HG02884 (cell line): ENCODE measurements around the gene YBX1.
"Not testable (repeated sequence)": the region's sequence is repeated elsewhere in the genome, so short reads cannot be mapped to it uniquely, and the experiment has no call there.

Experiments
- ATAC-seq: cut with Tn5 transposase; IDR thresholded peaks from one replicate; pipeline ENCODE4 v1.9.1; 2021; ENCODE audit warnings: mild to moderate bottlenecking, moderate library complexity; ENCODE audit not compliant: unreplicated experiment

The YBX1 gene

GRCh38 chr1:42686418-42686817 lies 4.2 kb downstream of the YBX1 start:
- ATAC-seq, result no peak

- no peak for ATAC-seq
Observed at GRCh38 chr1:42689912-42690311, 7.7 kb downstream of the YBX1 start.

DNA sequence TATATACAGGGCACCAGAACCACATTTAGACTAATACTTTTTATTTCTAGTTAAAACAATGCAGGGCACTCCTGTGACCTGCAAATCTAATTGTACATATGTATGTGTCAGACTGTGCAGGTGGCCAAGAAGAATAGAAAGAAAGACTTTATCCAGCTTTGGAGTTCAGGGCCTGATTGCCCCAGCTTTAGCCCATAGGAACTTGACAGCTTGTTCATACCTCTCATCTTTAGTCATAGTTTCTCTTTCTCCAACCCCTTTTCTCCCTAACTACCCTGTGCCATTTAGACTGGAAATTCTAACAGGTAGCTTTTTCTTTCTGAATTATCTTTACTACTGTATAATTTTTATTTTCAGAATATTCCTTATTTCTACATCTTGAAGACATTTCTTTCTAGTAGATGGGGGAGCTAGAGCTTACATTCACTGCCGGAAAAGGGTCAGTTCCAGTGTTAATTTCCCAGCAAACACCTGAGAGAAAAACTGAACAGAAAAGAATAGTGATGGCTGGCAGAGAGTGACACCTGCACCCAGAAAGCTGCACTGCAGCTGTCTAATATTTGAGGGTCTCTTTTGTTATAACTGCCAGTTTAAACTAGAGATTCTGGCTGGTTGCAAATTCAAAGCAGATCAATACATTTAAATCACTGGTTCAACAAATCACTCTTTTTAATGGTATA lies 8.4 kb downstream of the YBX1 start:
- ATAC-seq, result no peak

DNA sequence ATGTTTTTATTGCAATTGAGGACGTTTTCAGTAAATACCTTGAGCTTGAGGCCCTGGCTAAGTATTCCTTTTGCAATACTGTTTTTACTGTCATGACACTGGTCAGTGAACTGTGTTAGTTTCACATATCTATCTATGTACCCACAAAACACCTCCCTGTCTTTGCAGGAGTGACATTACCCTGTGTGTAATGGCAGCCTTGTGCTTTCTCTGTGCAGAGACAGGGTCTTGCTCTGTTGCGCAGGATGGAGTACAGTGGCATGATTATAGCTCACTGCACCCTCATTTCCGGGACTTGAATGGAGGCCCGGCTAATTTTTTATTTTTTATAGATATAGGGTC lies 8.9 kb downstream of the YBX1 start:
- no peak for ATAC-seq

GRCh38 chr1:42692461-42692860 lies 10.2 kb downstream of the YBX1 start:
- no peak for ATAC-seq

DNA sequence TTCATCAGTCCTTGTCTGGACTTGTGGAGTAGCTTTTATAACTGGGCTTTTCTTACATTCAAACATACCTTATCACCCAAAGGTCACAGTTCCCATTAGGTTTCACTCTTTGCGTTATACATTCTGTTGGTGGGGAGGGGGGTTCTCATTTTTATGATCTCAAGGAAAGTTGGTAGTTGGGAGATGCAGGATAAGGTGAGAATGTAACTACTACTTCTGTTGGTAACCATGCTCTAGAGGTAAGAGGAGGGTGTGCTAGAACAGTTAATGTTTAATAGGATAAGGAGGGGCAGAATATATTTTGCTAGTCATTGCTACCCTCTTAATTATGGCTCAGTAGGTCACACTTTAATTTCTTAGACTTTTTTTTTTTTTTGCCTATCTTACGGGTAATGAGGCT lies 10.7 kb downstream of the YBX1 start:
- no peak for ATAC-seq

DNA sequence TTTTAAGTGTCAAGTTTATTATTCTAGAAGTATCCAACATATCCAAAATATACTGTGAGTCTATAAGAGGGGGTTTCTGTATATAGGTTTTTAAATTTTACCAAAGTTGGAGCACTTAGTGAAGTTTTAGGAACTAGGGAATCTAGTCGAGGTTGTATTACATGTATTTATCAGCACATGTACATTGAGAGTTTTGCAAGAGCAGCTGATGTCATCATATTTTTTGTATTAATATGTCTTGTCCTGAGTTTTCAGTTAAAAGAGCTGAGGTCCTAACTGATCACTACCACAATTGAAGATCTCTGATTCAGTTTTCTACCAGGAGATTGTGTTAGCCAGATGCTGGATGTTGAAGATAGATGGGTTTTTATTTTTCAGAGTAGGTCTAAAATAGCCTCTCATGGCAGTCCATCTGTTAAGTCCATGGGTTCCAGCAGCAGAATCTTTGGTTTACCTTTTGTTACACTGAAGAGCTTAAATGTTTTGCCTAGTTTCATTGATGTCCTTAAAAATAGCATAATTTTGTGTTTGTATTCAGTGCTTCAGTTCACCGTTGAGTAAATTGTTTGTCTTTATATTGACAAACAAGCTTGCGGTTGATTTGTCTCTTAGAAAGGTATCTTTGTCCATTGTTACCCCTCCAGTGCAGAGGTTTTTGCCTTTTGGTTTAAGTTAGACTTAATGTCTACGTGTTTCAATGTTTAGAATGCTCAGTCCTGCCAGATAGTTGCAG lies 16.0 kb downstream of the YBX1 start:
- ATAC-seq, result no peak

DNA sequence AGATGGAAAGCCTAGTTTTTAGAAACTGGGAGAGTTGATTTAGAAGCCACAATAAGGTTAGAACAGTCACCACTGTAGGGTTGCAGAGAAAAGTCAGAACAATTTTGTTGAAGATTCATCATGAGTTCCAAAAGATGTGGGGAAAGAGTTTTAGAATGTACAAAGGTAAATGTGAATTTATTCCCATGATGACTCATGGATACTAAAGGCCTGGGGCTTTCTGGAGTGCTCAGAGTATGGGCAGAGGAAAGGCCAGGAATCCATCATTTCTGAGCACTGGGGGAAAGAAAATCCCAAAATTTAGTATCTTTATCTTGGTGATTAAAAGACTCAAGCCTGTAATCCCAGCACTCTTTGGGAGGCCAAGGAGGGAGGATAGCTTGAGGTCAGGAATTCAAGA lies 17.8 kb downstream of the YBX1 start:
- no peak for ATAC-seq

GRCh38 chr1:42703888-42704464 lies 21.8 kb downstream of the YBX1 start:
- ATAC-seq, result no peak

- ATAC-seq, result not testable (repeated sequence)
Observed at GRCh38 chr1:42712808-42713207, 30.6 kb downstream of the YBX1 start.

DNA sequence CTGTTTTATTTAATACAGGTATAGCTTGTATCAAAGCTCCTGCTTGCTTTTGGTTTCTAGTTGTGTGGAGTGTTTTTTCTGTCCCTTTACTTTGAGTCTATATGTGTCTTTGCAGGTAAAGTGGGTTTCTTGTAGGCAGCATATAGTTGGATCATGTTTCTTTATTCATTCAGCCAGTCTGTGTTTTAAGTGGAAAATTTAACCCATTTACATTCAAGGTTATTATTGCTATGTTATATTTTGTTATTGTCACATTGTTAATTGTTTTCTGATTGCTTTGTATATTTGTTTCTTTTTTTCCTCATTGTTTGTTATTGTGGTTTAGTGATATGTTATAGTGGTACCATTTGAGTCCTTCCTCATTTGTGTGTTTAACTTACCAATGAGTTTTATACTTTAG lies 31.1 kb downstream of the YBX1 start:
- no peak for ATAC-seq

GRCh38 chr1:42714441-42714840 lies 32.2 kb downstream of the YBX1 start:
- ATAC-seq, result not testable (repeated sequence)

GRCh38 chr1:42720868-42721267 lies 38.6 kb downstream of the YBX1 start:
- no peak for ATAC-seq

DNA sequence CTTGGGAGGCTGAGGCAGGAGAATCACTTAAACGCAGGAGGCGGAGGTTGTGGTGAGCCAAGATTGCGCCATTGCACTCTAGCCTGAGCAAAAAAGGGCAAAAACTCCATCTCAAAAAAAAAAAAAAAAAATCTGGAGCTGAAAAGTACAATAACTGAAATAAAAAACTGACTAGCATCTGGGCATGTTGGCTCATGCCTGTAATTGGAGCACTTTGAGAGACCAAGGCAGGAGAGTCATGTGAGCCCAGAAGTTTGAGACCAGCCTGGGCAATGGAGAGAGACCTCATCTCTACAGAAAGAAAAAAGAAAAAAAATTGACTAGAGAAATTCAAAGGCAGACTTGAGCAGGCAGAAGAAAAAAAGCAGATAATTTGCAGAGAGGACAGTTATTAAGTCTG lies 39.7 kb downstream of the YBX1 start:
- ATAC-seq, result no peak

DNA sequence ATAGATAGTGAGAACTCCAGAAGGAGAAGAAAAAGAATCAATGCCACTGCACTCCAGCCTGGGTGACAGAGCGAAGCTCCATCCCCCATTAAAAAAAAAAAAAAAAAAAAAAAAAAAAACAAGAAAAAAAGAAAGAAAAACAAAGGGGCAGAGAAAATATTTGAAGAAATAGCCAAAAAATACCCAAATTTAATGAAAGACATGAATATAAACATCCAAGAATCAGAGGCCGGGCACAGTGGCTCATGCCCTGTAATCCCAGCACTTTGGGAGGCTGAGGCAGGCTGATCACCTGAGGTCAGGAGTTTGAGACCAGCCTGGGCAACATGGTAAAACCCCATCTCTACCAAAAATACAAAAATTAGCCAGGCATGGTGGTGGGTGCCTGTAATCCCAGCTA lies 40.2 kb downstream of the YBX1 start:
- not testable (repeated sequence) for ATAC-seq

DNA sequence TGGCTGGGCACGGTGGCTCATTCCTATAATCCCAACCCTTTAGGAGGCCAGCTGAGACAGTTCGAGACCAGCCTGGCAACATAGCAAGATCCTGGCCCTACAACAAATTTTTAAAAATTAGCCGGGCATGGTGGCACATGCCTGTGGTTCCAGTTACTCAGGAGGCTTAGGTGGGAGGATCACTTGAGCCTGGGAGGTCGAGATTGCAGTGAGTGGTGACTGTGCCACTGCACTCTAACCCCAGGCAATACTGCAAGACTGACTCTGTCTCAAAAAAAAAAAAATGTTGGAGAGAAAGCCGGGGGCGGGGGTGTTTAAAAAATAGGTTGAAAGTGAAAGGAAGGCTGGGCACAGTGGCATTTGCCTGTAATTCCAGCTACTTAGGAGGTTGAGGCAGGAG lies 41.3 kb downstream of the YBX1 start:
- ATAC-seq, result no peak

- ATAC-seq, result not testable (repeated sequence)
Observed at GRCh38 chr1:42725820-42726219, 43.6 kb downstream of the YBX1 start.

- ATAC-seq, result no peak
Observed at GRCh38 chr1:42730002-42730401, 47.8 kb downstream of the YBX1 start.

DNA sequence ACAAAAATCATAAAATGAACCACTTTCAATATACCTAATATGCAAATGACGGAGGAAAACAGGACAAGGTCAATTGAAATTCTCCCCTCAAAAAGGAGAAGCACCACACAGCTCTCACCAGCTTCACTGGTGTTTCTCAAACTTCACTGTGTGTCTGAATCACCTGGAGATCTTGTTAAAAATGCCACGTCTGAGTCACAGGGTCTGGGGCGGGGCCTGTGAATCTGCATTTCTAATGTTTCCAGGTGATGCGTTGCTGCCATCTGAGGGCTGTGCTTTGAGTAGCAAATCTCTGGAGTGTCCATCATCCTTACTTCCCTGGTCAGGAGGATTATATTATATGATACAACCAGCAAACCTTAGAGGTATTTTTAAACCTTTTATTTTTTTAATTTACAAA lies 48.8 kb downstream of the YBX1 start:
- no peak for ATAC-seq

GRCh38 chr1:42731585-42731984 lies 49.4 kb downstream of the YBX1 start:
- ATAC-seq, result no peak

- no peak for ATAC-seq
Observed at GRCh38 chr1:42732126-42732680, 50.0 kb downstream of the YBX1 start.
